Measurements from ENCODE around the gene KLK14. TPM values are rescaled to one million over a fixed set of nuclear protein-coding genes. Genes with fewer than 3 reads are reported as not detected.

Gene KLK14
- polyA plus RNA-seq, 1 experiment = 0.06 TPM

DNA sequence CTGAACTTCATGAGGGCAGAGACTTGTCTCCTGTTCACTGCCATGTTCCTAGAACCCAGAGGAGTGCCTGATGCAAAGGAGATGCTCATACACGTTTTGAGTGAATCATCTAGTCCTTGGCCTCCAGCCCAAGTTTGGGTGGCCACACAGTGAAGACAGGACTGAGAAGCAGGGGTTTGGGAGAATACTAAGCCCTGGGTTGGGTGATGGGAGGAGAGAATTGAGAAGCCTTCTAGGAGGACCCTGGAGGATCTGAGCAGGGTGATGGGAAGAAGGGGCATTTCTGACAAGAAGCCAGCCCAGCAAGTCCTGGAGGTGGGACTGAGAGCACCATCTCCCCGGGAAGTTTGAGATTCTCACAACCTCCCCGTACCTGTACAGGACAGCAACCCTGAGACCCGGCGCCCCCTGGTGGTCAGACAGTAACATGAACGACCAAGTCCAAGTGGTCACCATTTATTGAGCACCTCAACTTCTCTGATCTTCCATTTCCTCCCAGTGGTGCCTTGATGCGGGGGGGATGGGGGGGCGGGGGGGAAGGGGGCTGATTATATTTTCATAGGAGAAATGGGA lies 14.6 kb upstream of the KLK14 start:
- POLR2A ChIA-PET = no interaction called here
- TF ChIP-seq, protein P1, sequence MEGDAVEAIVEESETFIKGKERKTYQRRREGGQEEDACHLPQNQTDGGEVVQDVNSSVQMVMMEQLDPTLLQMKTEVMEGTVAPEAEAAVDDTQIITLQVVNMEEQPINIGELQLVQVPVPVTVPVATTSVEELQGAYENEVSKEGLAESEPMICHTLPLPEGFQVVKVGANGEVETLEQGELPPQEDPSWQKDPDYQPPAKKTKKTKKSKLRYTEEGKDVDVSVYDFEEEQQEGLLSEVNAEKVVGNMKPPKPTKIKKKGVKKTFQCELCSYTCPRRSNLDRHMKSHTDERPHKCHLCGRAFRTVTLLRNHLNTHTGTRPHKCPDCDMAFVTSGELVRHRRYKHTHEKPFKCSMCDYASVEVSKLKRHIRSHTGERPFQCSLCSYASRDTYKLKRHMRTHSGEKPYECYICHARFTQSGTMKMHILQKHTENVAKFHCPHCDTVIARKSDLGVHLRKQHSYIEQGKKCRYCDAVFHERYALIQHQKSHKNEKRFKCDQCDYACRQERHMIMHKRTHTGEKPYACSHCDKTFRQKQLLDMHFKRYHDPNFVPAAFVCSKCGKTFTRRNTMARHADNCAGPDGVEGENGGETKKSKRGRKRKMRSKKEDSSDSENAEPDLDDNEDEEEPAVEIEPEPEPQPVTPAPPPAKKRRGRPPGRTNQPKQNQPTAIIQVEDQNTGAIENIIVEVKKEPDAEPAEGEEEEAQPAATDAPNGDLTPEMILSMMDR (IDR thresholded peaks at IDR 0.05; ENCODE audit: insufficient read depth, low read depth, low read length) = peak; percentile 71
- no peaks in the 10 kb centered on the region for H3K27me3 ChIP-seq (ENCODE audit: control insufficient read depth, insufficient read depth, low read length)

DNA sequence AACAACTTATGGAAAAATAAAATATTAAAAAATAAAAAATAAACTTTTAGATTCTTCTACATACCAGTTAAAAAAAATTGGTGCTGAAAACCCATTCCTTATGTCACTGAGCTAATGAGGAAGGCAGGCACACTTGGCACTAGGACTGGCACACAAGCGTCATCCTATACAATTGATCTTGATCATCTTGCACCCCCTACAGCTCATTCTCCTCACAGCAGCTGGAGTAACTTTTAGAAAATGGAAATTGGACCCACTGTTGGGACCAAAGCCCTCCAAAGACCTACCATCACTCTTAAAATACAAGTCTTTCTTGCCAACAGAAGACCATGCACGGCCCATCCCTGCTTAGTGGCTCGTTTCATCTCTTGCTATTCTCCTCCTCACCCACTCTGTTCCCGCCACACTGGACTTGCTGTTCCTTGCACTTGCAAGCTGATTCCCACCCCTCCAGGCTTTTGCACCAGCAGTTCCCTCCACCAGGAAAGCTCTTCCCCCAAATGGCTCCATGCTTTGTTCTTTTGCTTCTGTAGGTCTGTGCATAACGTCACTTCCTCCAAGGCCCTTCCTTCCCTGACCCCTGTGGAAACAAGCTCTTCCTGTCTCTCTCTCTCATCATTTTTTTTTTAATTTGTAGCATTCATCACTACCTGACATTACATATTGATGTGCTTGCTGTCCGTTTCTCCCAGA lies 13.9 kb upstream of the KLK14 start:
- no peak for DNase-seq (ENCODE audit: low read depth)
- TF ChIP-seq, protein P1 (IDR thresholded peaks at IDR 0.05; ENCODE audit: insufficient read depth, low read depth, low read length) = no peak
- CTCF ChIA-PET = interaction anchor here (0.6 to 1.5 kb wide), 12 partner anchors 8 to 591 kb away, joined by 3 to 6 read pairs (median 3); no protein-coding TSS in a partner anchor
- Histone ChIP-seq H3K27me3 (ENCODE audit: control insufficient read depth, insufficient read depth, low read length) (no peaks in the 10 kb centered on the region), H3K4me3 (ENCODE audit: low read depth, low read length) (no peak overlapping the region), H3K36me3 (ENCODE audit: control insufficient read depth, insufficient read depth, low read length) (peaks cover 6% of the 10 kb centered on the region)
- POLR2A ChIA-PET = no interaction called here

More for the DNA sequence above, 14.6 kb upstream of the KLK14 start:
- Histone ChIP-seq H3K36me3 (ENCODE audit: control insufficient read depth, insufficient read depth, low read length) (peaks cover 7% of the 10 kb centered on the region), H3K4me3 (ENCODE audit: low read depth, low read length) (no peak overlapping the region)
- no peak for DNase-seq (ENCODE audit: low read depth)
- CTCF ChIA-PET = interaction anchor here (0.7 to 1.5 kb wide), 8 partner anchors 13 to 591 kb away, joined by 3 to 6 read pairs (median 4); no protein-coding TSS in a partner anchor

GRCh38 chr19:51094696-51095279 lies 12.1 kb upstream of the KLK14 start:
- ChIA-PET POLR2A (no interaction called here), CTCF (interaction anchor here (0.6 to 1.6 kb wide), 4 partner anchors 8 to 114 kb away, joined by 3 to 4 read pairs (median 4); partner anchors contain the start of gene KLK8)
- TF ChIP-seq, protein P1 (IDR thresholded peaks at IDR 0.05; ENCODE audit: insufficient read depth, low read depth, low read length) = peak; percentile 73
- Histone ChIP-seq H3K36me3 (ENCODE audit: control insufficient read depth, insufficient read depth, low read length) (peaks cover 6% of the 10 kb centered on the region), H3K27me3 (ENCODE audit: control insufficient read depth, insufficient read depth, low read length) (no peaks in the 10 kb centered on the region), H3K4me3 (ENCODE audit: low read depth, low read length) (no peak overlapping the region)
- no peak for DNase-seq (ENCODE audit: low read depth)

GRCh38 chr19:51093510-51094345 lies 11.0 kb upstream of the KLK14 start:
- no peak for DNase-seq (ENCODE audit: low read depth)
- POLR2A ChIA-PET = no interaction called here
- H3K27me3 ChIP-seq (ENCODE audit: control insufficient read depth, insufficient read depth, low read length) = no peaks in the 10 kb centered on the region
- CTCF ChIA-PET = interaction anchor here (1.4 to 1.6 kb wide), 2 partner anchors 9 to 20 kb away, joined by 4 read pairs; no protein-coding TSS in a partner anchor
- H3K4me3 ChIP-seq (ENCODE audit: low read depth, low read length) = no peak overlapping the region
- TF ChIP-seq, protein P1 (IDR thresholded peaks at IDR 0.05; ENCODE audit: insufficient read depth, low read depth, low read length) = no peak
- H3K36me3 ChIP-seq (ENCODE audit: control insufficient read depth, insufficient read depth, low read length) = peaks cover 6% of the 10 kb centered on the region
